HG02943 (cell line): ENCODE results near the gene PPARD.

Source experiments
- ATAC-seq: cut with Tn5 transposase; IDR thresholded peaks from one replicate; pipeline ENCODE4 v1.9.1; 2021; ENCODE audit warnings: mild to moderate bottlenecking, low read depth, moderate library complexity; ENCODE audit not compliant: unreplicated experiment

PPARD gene

DNA sequence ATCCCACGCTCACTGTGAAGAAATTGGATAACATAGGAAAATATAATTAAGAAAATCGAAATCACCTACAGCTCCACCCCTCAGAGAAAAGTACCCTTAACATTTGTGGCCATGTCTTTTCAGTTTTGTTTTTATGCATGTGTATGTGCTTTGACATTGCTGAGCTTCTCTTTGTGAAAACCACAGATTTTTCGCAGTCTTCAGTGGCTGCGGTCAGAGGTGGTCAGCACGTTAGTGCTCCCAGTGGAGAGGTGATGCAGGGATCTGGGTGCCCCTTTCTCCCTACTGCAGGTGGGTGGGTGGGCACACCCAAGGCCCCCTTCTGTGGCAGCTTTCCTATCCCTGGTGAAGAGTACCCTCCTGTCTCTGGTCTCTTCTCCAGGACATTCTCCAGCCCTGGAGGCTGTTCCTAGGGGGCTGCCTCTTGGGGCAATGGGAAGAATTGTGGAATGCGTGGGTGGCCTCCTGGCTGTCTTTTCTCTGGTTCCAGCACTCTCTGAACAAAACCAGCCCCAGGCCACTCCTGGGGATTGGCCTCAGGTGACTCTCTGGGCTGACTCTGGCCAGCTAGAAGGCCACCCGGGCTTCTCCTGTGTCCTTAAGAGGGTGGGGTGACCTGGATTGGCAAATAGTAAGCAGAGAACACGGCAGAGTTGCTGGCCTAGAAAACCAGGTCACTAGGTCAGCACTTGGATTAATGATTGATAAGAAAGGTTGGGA, 59.9 kb downstream of the PPARD start:
- no peak for ATAC-seq

DNA sequence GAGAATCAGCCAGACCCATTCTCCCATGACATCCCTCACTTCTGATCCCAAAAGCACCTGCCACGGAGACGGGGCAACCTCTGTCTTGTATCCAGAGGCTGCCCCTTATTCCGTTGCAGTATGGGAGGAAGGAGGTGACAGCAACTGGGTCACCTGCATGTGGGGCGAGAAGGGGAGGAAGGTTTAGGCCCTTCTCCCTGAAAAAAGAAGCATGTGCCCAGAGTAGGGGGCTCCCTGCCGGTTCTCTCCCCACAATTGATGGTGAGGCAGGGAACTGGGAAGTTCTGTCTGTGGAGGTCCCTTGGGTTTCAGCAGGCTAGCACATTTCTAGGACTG, 60.5 kb downstream of the PPARD start:
- ATAC-seq, result no peak

DNA sequence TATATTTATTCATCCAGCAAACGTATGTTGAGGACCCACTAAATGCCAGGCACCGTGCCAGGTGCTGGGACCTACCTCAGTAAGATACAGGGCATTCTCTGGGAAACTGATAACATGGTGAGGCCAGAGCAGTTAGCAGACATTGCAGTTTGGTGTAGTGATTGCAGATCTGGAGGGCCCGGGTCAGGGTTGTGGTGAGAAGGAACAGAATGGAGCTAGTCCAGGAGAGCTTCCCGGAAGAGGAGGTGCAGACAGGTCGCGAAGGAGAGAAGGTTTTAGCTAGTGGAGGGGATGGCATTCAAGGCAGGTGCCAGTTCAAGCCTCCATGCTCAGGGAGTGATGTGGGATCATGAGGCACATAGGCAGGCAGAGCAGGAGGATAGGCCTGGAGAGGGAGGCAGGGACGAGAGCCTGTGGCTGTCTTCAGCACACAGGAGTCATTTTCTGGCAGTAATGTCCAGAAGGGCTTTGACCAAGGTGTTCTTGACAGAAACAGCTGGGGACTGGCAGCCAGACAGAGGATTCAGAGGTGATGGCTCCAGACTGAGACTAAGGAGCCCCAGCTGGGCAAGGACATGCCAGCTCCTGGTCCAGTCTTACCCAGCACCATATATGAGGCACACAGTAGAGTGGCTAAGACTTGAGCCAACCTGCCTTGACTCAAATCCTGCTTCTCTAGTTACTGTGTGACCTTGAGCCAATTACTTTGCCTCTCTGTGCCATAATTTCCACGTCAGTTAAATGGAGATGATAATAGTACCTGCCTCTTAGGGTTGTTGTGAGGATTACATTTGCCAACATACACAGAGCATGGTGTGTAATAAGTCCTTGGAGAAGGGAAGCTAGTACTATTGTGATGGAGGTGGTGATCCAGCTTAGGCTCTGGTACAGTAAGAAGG, 61.4 kb downstream of the PPARD start:
- no peak for ATAC-seq

DNA sequence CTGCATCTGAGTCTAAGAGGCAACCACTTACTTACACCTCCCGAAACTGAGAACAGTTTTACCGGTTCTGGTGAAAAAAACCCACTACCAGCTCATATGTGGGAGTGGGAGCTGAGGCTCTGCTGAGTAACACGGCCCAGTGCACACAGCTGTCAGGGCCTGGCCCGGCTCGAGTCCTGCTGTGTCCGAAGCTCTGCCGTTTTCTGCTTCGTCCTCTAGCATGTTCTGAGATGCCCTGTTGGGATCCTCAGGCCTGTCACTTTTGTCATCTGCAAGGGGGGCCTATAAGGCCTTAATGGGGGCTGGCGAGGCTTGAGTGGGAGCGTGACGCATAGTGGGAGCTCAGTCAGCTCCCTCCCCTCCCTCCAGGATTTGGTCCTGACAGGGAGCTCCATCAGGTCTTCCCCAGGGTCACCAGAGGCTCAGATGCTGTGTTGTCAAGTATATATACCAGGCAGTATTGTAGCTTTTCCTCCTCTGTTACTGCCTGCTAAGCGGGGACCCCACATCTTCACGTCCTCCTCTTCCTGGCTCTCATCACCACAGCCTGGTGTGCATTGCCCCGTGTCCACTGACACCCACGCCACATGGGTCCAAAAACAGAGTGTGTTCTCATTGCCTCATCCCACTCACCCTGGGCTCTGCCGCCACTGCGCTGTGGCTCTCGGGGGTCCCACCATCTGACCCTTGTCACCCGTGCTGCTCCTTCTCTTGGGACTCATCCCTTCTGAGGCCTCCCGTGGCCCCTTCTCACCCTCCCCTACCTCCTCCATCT, 64.5 kb downstream of the PPARD start:
- ATAC-seq, result no peak

DNA sequence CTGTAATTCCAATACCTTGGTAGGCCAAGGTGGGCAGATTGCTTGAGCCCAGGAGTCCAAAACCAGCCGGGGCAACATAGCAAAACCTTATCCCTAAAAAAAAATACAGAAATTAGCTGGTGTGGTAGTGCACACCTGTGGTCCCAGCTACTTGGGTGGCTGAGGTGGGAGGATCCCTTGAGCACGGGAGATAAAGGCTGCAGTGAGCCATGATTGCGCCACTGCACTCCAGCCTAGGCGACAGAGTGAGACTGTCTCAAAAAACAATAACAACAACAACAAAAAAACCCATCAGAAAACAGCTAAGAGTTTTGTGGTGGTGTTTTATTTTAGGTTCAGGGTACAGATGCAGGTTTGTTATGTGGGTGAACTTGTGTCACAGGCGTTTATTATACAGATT, 66.9 kb downstream of the PPARD start:
- ATAC-seq, result no peak

DNA sequence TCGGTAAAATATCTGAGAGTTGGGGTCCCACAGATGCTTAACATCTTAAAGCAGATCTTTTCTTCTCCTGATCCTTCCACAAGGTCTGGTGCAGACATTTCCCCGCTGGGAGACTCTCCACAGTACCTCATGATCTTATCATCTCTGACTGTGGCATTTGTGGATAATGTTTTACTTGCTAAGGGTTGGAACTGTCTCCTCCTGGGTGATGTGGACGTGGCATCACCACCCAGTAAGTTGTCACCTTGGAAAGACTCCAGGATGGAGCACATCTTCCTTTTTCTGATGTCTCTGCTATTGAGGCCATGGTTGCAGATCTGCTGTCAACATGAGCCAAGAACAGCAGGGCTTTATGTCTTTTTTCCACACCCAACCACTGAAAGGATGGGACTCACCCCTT, 67.8 kb downstream of the PPARD start:
- no peak for ATAC-seq

DNA sequence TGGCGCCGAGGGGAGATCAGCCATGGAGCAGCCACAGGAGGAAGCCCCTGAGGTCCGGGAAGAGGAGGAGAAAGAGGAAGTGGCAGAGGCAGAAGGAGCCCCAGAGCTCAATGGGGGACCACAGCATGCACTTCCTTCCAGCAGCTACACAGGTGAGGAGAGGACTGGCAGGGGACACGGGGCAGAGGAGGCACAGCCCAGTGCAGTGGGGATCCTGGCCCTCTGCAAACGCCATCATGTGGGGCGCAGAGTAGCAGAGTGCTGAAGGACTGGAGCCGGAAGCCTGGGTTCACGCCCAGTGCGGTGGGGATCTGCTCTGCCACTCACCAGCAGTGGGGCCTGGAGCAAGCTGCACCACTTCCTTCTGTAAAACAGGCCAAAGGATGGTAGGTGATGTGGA, 68.7 kb downstream of the PPARD start:
- no peak for ATAC-seq

DNA sequence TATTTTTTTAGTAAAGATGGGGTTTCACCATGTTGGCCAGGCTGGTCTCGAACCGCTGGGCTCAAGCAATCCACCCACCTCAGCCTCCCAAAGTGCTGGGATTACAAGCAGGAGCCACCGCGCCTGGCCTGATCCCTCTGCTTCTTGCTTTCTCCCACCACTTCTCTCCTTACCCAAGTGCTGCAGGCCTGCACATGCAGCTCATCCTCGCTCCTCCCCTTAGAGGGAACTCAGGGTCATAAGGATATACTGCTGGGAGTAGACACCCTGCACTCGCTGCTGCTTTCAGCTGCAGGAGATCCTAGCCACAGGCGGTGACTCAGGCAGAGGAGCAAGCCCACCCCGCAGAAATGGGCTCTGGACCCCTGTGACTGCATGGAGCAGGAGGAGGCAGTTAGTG, 69.7 kb downstream of the PPARD start:
- ATAC-seq, result no peak

DNA sequence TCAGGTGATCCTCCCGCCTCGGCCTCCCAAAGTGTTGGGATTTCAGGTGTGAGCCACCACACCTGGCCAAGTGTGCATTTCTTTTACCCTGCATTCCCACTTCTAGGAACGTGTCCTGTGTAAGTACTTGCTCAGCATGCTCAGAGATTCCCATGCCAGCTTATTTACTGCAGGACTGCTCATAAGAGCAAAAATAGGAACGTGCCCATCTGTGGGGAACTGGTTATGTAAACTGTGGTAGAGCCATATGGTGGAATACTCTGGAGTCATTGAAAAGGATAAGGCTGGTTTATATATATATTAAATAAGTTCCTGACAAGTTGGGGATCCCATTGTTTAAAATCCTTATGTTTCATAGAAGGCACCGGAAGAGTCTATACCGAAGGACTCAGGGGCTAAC, 71.6 kb downstream of the PPARD start:
- ATAC-seq, result no peak

DNA sequence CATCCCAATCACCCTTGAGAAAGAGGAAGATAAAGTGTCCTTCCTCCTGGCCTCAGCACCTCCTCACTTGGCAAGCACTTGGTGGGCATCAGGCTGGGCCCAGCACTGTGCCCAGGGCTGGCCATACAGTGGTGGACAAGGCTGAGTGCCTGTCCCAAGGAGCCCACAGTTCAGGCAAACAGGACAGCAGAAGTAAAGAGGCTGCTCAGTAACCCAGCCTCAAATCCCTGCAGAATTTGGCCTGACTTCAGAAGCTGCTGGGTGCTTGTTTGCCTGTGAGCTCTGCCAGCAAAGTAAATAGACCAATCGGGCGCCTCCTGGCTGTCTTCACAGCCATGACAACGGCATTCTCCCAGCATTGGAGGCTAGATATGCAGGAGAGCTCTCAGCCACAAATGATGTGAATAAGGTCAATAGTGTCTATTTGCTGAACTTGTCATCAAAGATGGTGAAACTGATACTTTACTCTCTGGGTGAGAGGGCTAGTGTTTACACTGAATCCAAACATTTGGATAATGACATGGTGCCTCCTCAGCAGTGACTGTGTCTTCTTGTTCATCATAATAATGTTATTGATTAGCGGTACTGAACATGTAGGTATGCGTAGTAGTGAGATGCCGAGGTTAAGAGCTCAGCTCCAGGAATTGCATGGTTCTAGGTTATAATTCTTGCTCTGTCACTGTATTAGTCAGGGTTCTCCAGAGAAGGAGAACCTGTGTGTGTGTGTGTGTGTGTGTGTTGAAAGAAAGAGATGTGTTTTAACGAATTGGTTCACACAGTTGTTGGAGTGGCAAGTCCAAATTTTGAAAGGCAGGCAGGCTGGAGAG, 72.9 kb downstream of the PPARD start:
- no peak for ATAC-seq

DNA sequence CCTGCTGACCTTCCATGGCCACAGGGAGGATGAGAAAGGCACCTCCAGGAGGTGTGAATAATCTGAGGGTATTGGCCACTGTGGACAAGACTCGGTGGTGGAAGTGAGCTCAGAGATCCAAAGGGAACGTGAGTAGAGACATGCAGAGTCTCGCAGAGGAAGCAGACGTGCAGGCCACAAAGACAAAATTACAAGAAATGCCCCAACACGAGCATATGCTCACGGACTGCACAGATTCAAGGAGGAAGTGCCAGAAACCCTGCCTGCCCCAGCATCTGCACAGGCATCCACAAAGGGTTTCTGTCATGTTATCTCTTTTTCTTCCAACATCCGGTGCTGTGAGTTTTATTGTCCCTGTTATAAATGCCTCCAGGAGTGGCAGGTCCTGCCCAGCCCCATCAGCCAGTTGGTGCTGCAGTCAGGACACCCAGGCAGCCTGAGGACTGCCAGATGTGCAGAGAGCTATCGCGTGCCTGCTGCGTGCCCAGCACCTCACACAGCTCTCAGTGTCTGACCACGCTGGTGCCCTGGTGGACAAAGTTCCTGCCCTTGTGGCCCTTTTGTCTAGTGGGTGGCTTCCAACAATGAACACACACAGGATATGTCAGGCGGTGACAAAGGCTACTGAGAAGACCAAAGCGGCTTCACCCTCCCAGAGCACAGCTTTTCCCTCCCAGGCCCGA, 75.8 kb downstream of the PPARD start:
- ATAC-seq, result no peak

DNA sequence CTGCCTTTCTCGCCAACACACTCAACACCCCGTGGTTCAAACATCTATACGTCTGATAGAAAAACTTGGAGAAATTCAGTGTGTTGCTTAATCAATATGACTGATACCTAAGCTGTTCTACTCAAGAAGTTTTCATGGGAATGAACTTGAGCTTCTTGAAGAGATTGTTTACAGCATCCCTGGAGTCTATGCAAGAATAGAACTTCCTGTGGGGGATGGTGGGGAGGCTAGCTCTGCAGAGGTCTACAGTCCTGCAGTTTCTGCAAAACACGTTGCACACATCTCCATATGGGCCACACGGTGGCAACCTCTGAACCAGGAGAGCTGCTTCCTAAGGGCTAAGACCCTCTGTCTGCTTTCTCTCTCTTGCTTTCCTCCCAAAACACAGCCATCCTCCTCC, 77.1 kb downstream of the PPARD start:
- no peak for ATAC-seq

DNA sequence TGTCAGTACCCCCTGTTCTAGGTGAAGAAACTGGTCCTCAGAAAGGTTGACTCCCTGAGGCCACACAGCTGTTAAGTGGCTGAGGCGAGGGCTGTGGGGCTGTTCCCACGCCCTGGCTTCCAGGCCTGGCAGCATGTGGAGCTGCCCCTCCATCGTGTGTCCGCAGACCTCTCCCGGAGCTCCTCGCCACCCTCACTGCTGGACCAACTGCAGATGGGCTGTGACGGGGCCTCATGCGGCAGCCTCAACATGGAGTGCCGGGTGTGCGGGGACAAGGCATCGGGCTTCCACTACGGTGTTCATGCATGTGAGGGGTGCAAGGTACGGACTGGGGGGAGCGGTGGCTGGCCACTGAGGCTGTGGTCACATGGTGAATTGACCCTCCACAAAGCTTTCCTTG, 77.6 kb downstream of the PPARD start:
- ATAC-seq, result no peak

DNA sequence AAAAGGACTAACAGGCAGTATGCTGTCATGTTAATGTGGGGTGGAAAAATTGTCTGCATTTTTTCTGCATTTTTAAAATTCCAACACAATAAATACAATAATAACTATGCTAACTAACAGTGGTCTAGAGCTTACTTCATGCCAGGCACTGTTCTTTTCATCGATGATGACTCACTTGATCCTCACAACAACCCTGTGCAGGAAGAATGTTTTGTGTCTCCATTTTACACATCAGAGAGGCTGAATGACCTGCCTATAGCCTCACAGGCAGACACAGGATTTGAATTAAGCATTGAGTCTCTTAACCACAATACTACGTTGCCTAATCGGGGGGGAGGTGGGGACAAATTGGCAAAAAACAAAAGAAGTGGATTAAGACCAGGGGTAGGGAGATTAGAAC, 82.9 kb downstream of the PPARD start:
- ATAC-seq, result no peak

DNA sequence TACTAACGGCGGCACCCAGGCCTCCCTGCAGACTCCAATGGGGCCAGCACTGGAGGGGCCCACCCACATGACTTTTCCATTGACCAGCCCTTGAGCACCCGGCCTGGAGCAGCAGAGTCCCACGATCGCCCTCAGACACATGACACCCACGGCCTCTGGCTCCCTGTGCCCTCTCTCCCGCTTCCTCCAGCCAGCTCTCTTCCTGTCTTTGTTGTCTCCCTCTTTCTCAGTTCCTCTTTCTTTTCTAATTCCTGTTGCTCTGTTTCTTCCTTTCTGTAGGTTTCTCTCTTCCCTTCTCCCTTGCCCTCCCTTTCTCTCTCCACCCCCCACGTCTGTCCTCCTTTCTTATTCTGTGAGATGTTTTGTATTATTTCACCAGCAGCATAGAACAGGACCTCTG, 83.7 kb downstream of the PPARD start:
- no peak for ATAC-seq

DNA sequence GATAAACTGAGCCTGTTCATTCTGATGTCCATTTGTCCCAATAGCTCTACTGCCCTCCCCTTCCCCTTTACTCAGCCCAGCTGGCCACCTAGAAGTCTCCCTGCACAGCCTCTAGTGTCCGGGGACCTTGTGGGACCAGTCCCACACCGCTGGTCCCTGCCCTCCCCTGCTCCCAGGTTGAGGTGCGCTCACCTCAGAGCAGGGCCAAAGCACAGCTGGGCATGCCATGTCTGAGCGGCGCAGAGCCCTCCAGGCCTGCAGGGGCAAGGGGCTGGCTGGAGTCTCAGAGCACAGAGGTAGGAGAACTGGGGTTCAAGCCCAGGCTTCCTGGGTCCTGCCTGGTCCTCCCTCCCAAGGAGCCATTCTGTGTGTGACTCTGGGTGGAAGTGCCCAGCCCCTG, 85.1 kb downstream of the PPARD start:
- ATAC-seq, result no peak

DNA sequence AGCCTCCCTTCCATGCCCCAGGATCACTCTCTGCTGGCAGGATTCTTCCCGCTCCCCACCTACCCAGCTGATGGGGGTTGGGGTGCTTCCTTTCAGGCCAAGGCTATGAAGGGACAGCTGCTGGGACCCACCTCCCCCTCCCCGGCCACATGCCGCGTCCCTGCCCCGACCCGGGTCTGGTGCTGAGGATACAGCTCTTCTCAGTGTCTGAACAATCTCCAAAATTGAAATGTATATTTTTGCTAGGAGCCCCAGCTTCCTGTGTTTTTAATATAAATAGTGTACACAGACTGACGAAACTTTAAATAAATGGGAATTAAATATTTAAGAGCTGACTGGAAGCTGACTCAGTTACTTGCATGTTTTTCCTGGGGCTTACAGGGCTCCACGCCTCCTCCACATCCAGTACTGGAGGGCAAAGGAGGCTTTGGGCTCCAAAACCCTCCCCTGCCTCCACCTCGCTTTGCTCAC, 85.5 kb downstream of the PPARD start:
- ATAC-seq, result no peak

DNA sequence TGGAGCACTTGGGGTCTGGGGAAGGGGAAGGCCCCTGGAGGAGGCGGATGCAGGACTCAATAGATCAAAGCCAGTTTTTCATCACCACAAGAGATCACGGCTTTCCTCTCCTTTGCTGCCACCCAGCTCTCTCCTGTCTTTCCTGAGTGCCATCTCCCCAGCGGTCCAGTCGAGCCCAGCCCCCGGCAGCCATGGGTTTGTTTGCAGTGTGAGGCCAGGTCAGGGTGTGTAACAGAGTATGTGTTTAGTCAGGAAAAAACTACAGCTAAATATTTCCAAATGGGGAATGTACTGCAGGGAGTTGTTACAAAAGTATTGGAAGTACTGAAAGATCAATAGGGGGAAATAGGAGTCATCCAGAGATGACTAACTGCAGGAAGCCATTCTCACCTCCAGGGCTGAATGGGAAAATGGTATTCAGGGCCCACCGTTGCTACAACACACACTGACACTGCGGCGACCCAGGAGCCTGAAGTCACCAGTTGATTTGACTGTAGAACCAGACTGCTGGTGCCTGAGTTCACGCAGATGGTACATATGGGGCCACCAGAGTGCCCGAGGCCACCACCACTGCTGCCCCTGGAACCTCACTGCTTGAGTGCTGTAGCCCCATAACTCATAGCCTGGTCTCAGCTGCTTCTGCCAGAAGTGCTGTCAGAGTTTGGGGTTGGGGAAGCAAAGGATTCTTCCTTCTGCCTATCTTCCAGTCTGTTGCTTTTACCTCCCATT, 86.2 kb downstream of the PPARD start:
- no peak for ATAC-seq

DNA sequence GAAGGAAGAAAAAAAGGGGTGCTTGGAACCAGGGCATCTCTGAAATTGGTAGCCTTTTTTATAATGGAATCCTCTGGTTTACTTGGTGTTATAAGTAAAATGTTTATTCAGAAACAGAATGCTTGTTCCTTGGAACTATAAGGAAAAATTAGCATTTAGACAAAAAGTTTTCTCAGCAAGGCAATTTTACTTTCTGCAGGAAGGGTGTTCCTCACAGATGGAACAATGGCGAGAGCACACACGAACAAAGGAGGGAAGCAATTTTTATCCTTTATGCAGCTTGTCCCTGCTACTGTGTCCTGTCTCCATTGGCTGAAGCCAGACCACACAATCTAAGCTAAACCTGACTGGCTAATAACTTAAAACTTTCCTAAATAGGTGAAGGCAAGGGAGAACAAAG, 87.1 kb downstream of the PPARD start:
- no peak for ATAC-seq
